ENCODE results near the gene ACOX2. TPM values are rescaled to one million over a fixed set of nuclear protein-coding genes. Genes with fewer than 3 reads are reported as not detected.

Gene ACOX2
- total and polyA plus RNA-seq, 7 donors: 1.8 to 18.1 (median 4.4) TPM

GRCh38 chr3:58568572-58569286 is 31.7 kb upstream of the ACOX2 start:
- Histone ChIP-seq H3K9me3 (no peaks in the 10 kb centered on the region), H3K4me1 (no peaks in the 10 kb centered on the region), H3K36me3 (ENCODE audit: insufficient read depth in 1 of 2, low read depth in 1 of 2) (no peaks in the 10 kb centered on the region), H3K27me3 (ENCODE audit: insufficient read depth in 3 of 3, low read length in 2 of 3) (no peaks in the 10 kb centered on the region), H3K4me3 (no peak overlapping the region), H3K27ac (no peak overlapping the region)
- ATAC-seq (peak; percentile 73 to 87 (median 77)), DNase-seq (peak; percentile 74 to 84)
- 28 to 35% (median 29%) methylated on average over 17 of the region's 17 CpGs for WGBS, 3 donors
- peak; percentile 95 for TF ChIP-seq CTCF (IDR thresholded peaks at IDR 0.05)
- intact Hi-C loops (cut with DNase I): no loop called here

- DNase-seq (no peak), ATAC-seq (no peak)
- intact Hi-C loops (cut with DNase I): loop anchor here (1.0 kb wide), 2 partner anchors 62 to 63 kb away; no protein-coding TSS in a partner anchor
- H3K4me3 ChIP-seq: no peak overlapping the region
- TF ChIP-seq CTCF (IDR thresholded peaks at IDR 0.05): no peak
- no peaks in the 10 kb centered on the region for H3K4me1 ChIP-seq
- 87 to 89% (median 88%) methylated on average over 7 of the region's 7 CpGs for WGBS, 3 donors
- no peaks in the 10 kb centered on the region for H3K9me3 ChIP-seq
- H3K27ac ChIP-seq: no peak overlapping the region
- H3K27me3 ChIP-seq (ENCODE audit: insufficient read depth in 3 of 3, low read length in 2 of 3): no peaks in the 10 kb centered on the region
- H3K36me3 ChIP-seq (ENCODE audit: insufficient read depth in 1 of 2, low read depth in 1 of 2): no peaks in the 10 kb centered on the region
Observed at GRCh38 chr3:58567251-58567515, 30.2 kb upstream of the ACOX2 start.

GRCh38 chr3:58566398-58567250 is 29.6 kb upstream of the ACOX2 start:
- ATAC-seq (no peak), DNase-seq (no peak)
- intact Hi-C loops (cut with DNase I): loop anchor here (1.0 kb wide), 2 partner anchors 63 to 64 kb away; no protein-coding TSS in a partner anchor
- H3K4me1 ChIP-seq: no peaks in the 10 kb centered on the region
- no peaks in the 10 kb centered on the region for H3K9me3 ChIP-seq
- no peak for TF ChIP-seq CTCF (IDR thresholded peaks at IDR 0.05)
- no peaks in the 10 kb centered on the region for H3K36me3 ChIP-seq (ENCODE audit: insufficient read depth in 1 of 2, low read depth in 1 of 2)
- H3K27ac ChIP-seq: no peak overlapping the region
- H3K4me3 ChIP-seq: no peak overlapping the region
- WGBS, 3 donors: 81 to 88% (median 88%) methylated on average over 8 to 9 of the region's 9 CpGs
- no peaks in the 10 kb centered on the region for H3K27me3 ChIP-seq (ENCODE audit: insufficient read depth in 3 of 3, low read length in 2 of 3)

GRCh38 chr3:58565621-58566397 is 28.8 kb upstream of the ACOX2 start:
- Histone ChIP-seq H3K4me3 (no peak overlapping the region), H3K27ac (no peak overlapping the region), H3K4me1 (no peaks in the 10 kb centered on the region), H3K9me3 (no peaks in the 10 kb centered on the region), H3K27me3 (ENCODE audit: insufficient read depth in 3 of 3, low read length in 2 of 3) (no peaks in the 10 kb centered on the region), H3K36me3 (ENCODE audit: insufficient read depth in 1 of 2, low read depth in 1 of 2) (no peaks in the 10 kb centered on the region)
- 87 to 93% (median 91%) methylated on average over 12 of the region's 12 CpGs for WGBS, 3 donors
- ATAC-seq: no peak
- no peak for TF ChIP-seq CTCF (IDR thresholded peaks at IDR 0.05)
- intact Hi-C loops (cut with DNase I): no loop called here
- no peak for DNase-seq

Measured in psoas muscle (tissue), 8 donors.